HepG2 (cell line): Measurements from ENCODE around the gene MFSD8. TPM values are rescaled to one million over a fixed set of nuclear protein-coding genes. Genes with fewer than 3 reads are reported as not detected.

Source experiments
- ATAC-seq: fragments of 200-7000 bp; cut with Tn5 transposase; 3 replicates; pipeline ENCODE4 v1.9.1; 2020; ENCODE audit warnings: mild to moderate bottlenecking, moderate library complexity
- BruUV-seq: library from RNA; stranded (reverse); fragments of 400-500 nt; replicated peaks from 2 replicates; lab custom pipeline; 2021; lab: Mats Ljungman, UMichigan
- CTCF ChIA-PET: fragments of 300-600 bp; formaldehyde crosslinking; extraction: SDS; loops from one replicate; lab custom pipeline; 2021; ENCODE audit warnings: low total read pairs, inconsistent platforms, low intra/inter-chr PET ratio; lab: Yijun Ruan, JAX
- POLR2A ChIA-PET: fragments of 350-600 bp; sonication (Branson Sonifier 250); formaldehyde crosslinking; loops from one replicate; lab custom pipeline; 2020; ENCODE audit warnings: antibody characterized with exemption, inconsistent platforms; lab: Yijun Ruan, JAX
- DNase-seq: peaks from one replicate; pipeline ENCODE4 v3.0.0-alpha.2; 2015; ENCODE audit warnings: low spot score
- FAIRE-seq: peaks from 3 replicates; lab custom pipeline; 2011; peaks lifted over from hg19 to GRCh38; lab: Jason Lieb, UNC
- H2AFZ ChIP-seq: one replicate; pipeline ENCODE4 v1.6.1; 2011; ENCODE audit warnings: low read length, inconsistent platforms
- H3K27ac ChIP-seq: fragments of 300-600 bp; 3 replicates; pipeline ENCODE4 v1.8.0; 2011; ENCODE audit warnings: mixed run types, mild to moderate bottlenecking, mixed read lengths, low read length, inconsistent platforms; ENCODE audit not compliant: insufficient read depth; ENCODE audit errors: extremely low read length
- H3K27me3 ChIP-seq, 2 experiments: fragments of 200-600 bp in 1 of 2; 2 replicates in 1 of 2; 3 replicates in 1 of 2; pipeline versions ENCODE4 v1.6.0 to v1.8.0; 2011; ENCODE audit warnings: low read length in 2 of 2, mild to moderate bottlenecking in 2 of 2, moderate library complexity in 2 of 2, inconsistent platforms in 1 of 2; ENCODE audit not compliant: insufficient read depth in 2 of 2, control insufficient read depth in 1 of 2
- H3K36me3 ChIP-seq, 2 experiments: fragments of 200-600 bp in 1 of 2; replicated peaks in 1 of 2; 2 replicates in 1 of 2; 3 replicates in 1 of 2; pipeline versions ENCODE4 v1.5.1 to v1.8.0; 2011; ENCODE audit warnings: low read length in 2 of 2, inconsistent platforms in 1 of 2; ENCODE audit not compliant: insufficient read depth in 2 of 2, control insufficient read depth in 1 of 2
- H3K4me1 ChIP-seq: 2 replicates; pipeline ENCODE4 v1.5.1; 2012; ENCODE audit warnings: low read length, inconsistent platforms; ENCODE audit not compliant: insufficient read depth
- H3K4me2 ChIP-seq: 2 replicates; pipeline ENCODE4 v1.6.0; 2011; ENCODE audit warnings: low read depth, low read length, inconsistent platforms
- H3K4me3 ChIP-seq, 3 experiments: fragments of 200-600 bp in 1 of 3; sonication (generic), shearing (Covaris generic) in 1 of 3; replicated peaks in 1 of 3; 2 replicates each; pipeline ENCODE4 v1.5.1; 2011 to 2016; ENCODE audit warnings: low read length in 3 of 3, inconsistent platforms in 2 of 3, low read depth in 2 of 3, mild to moderate bottlenecking in 2 of 3, control low read depth in 1 of 3, mixed read lengths in 1 of 3; ENCODE audit not compliant: insufficient read depth in 1 of 3
- H3K79me2 ChIP-seq: one replicate; pipeline ENCODE4 v1.6.1; 2011; ENCODE audit warnings: low read length, inconsistent platforms; ENCODE audit not compliant: insufficient read depth
- H3K9ac ChIP-seq: 2 replicates; pipeline ENCODE4 v1.6.0; 2011; ENCODE audit warnings: mild to moderate bottlenecking, low read depth, low read length, inconsistent platforms; ENCODE audit not compliant: insufficient read depth
- H3K9me3 ChIP-seq: 2 replicates; pipeline ENCODE4 v1.5.1; 2012; ENCODE audit warnings: mild to moderate bottlenecking, low read length
- H4K20me1 ChIP-seq: 2 replicates; pipeline ENCODE4 v1.6.0; 2011; ENCODE audit warnings: inconsistent platforms, mild to moderate bottlenecking, low read length, moderate library complexity; ENCODE audit not compliant: insufficient read depth
- ATF6 ChIP-seq: sonication (generic); formaldehyde crosslinking; conservative IDR thresholded peaks from 2 replicates; pipeline ENCODE4 v1.4.0; 2020; ENCODE audit warnings: missing genetic modification reagents
- BCLAF1 ChIP-seq: fragments of 450-650 bp; IDR thresholded peaks from 2 replicates; pipeline ENCODE4 v1.6.1; 2017; ENCODE audit warnings: mild to moderate bottlenecking
- ELF3 ChIP-seq: IDR thresholded peaks from 2 replicates; pipeline ENCODE4 v1.6.1; 2016; ENCODE audit warnings: missing genetic modification reagents, missing compliant biosample characterization
- HIC2 ChIP-seq: sonication (generic); formaldehyde crosslinking; IDR thresholded peaks from 2 replicates; pipeline ENCODE4 v1.9.0; 2022; ENCODE audit warnings: low read depth, missing genetic modification reagents
- NR2F1 ChIP-seq, 2 experiments: fragments of 450-650 bp in 1 of 2; formaldehyde crosslinking in 1 of 2; IDR thresholded peaks; 2 replicates each; pipeline versions ENCODE4 v1.5.0 to v1.6.1; 2016 to 2020; ENCODE audit warnings: mild to moderate bottlenecking in 1 of 2, missing compliant biosample characterization in 1 of 2, missing genetic modification reagents in 1 of 2, moderate library complexity in 1 of 2
- RARG ChIP-seq: sonication (generic); formaldehyde crosslinking; IDR thresholded peaks from 2 replicates; pipeline ENCODE4 v1.4.0; 2020; ENCODE audit warnings: low read depth, mild to moderate bottlenecking, missing genetic modification reagents
- RFX1 ChIP-seq: fragments of 450-650 bp; IDR thresholded peaks from 2 replicates; pipeline ENCODE4 v1.6.1; 2017
- SMC3 ChIP-seq: IDR thresholded peaks from 2 replicates; pipeline ENCODE4 v1.6.1; 2011; ENCODE audit warnings: low read length, improper control_type of control experiment
- SRY ChIP-seq: sonication (generic); formaldehyde crosslinking; IDR thresholded peaks from 2 replicates; pipeline ENCODE4 v1.8.0; 2022; ENCODE audit warnings: mild to moderate bottlenecking, missing genetic modification reagents
- ZNF124 ChIP-seq: sonication (generic); formaldehyde crosslinking; IDR thresholded peaks from 2 replicates; pipeline ENCODE4 v1.4.0; 2020; ENCODE audit warnings: missing genetic modification reagents
- ZNF883 ChIP-seq: sonication (generic); formaldehyde crosslinking; IDR thresholded peaks from 2 replicates; pipeline ENCODE4 v1.5.1; 2020; ENCODE audit warnings: mild to moderate bottlenecking, missing genetic modification reagents; ENCODE audit errors: not compliant biosample characterization
- ZSCAN22 ChIP-seq: sonication (generic); formaldehyde crosslinking; IDR thresholded peaks from 2 replicates; pipeline ENCODE4 v1.4.0; 2020; ENCODE audit warnings: mild to moderate bottlenecking, missing genetic modification reagents
- WGBS: methylation state at CpG from one replicate; pipeline ENCODE4 v1.1.6; 2017; ENCODE audit warnings: low lambda C conversion rate; 5-methylcytosine and 5-hydroxymethylcytosine counted together
- in situ Hi-C: cut with HindIII; loops from 2 replicates; pipeline ENCODE4 v1.10.0; 2017; ENCODE audit warnings: low pct_unique_long_range_greater_than_20kb; ENCODE audit not compliant: extremely low pct_ligation_motif_present
- intact Hi-C: fragments of 100-400 bp; cut with micrococcal nuclease; formaldehyde crosslinking; loops from one replicate; pipeline ENCODE4 v1.10.0; 2022; ENCODE audit not compliant: unreplicated experiment
- polyA plus RNA-seq, 8 experiments: library from polyadenylated mRNA; depleted of rRNA in 3 of 8; stranded (reverse) in 7 of 8; unstranded in 1 of 8; fragments of >200 nt; fragmentation: Illumina TruSeq in 4 of 8; extraction: Trizol in 4 of 8; gene quantifications; 2 replicates each; pipeline versions ENCODE4 v1.2.1 to v1.2.3, GENCODE V29; 2011 to 2016; ENCODE audit warnings: low read depth in 4 of 8, missing spikeins in 1 of 8, mixed read lengths in 1 of 8; ENCODE audit not compliant: insufficient read depth in 1 of 8
- total RNA-seq, 5 experiments: library from RNA; depleted of rRNA; stranded (reverse); fragments of >200 nt; fragmentation: Illumina TruSeq; extraction: Trizol; gene quantifications; 2 replicates each; pipeline ENCODE4 v1.2.3, GENCODE V29; 2016; ENCODE audit warnings: low read depth in 1 of 5
- TF ChIP-seq, protein P1 (sequence below): sonication (generic); formaldehyde crosslinking; IDR thresholded peaks from 2 replicates; pipeline ENCODE4 v1.9.0; 2022; ENCODE audit warnings: missing genetic modification reagents, mild to moderate bottlenecking, borderline replicate concordance
- TF ChIP-seq, protein P2 (sequence below): sonication (generic); formaldehyde crosslinking; IDR thresholded peaks from 2 replicates; pipeline ENCODE4 v1.5.0; 2020; ENCODE audit warnings: mild to moderate bottlenecking, missing genetic modification reagents

MFSD8 gene
- total and polyA plus RNA-seq, 2 of the 13 experiments (the other 11 are each of a cell fraction or from before 2014, with no cell fraction given) = 24.8 to 25.5 TPM

DNA sequence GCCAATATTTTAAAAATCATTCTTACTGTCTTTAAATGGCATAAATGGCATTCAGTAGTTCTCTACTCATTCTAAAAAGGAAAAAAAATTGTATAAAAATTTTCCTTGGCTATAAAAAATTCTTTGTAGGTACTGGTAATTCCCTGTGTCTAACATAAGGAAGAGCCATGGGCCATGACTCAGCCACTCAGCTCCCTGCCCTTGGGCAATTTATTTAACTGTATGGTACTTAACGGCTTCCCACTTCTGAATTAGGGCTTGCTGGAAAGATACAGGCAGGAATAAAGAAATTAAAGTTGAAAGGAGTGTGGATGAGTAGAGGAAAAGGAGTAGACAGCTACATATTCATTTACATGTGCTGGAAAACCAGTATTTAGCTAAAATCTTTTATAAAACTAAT lies 30.8 kb upstream of the MFSD8 start:
- no TSS peak for BruUV-seq
- intact Hi-C loops (no loop called here), in situ Hi-C loops (no loop called here)
- ATAC-seq (no peak), DNase-seq (no peak), FAIRE-seq (no peak)
- no peak overlapping the region for H3K4me3 ChIP-seq
- 97% methylated on average over 1 of the region's 1 CpG for WGBS
- no peak overlapping the region for H3K9ac ChIP-seq
- H4K20me1 ChIP-seq = no peaks in the 10 kb centered on the region
- 0 out of 5 replicates have a peak, but pooled peaks cover 0 to 5% of the 10 kb centered on the region in 2 experiments for H3K36me3 ChIP-seq
- H3K4me1 ChIP-seq = no peaks in the 10 kb centered on the region
- H3K79me2 ChIP-seq = no peaks in the 10 kb centered on the region
- ChIA-PET CTCF (no interaction called here), POLR2A (no interaction called here)
- no peaks in the 10 kb centered on the region for H3K27me3 ChIP-seq
- H3K27ac ChIP-seq = no peak overlapping the region
- H2AFZ ChIP-seq = no peak overlapping the region
- no peaks in the 10 kb centered on the region for H3K9me3 ChIP-seq
- H3K4me2 ChIP-seq = no peak overlapping the region
- TF ChIP-seq SMC3 (no peak), ELF3 (CRISPR knock-in tag) (no peak), NR2F1 (CRISPR knock-in tag; IDR thresholded peaks at IDR 0.05) (no peak), RFX1 (no peak), HIC2 (CRISPR knock-in tag) (no peak), ZSCAN22 (no peak), ATF6 (CRISPR knock-in tag) (no peak), RARG (CRISPR knock-in tag) (no peak), ZNF883 (no peak), ZNF124 (CRISPR knock-in tag) (no peak), BCLAF1 (no peak), SRY (CRISPR knock-in tag) (no peak)
- TF ChIP-seq, protein P1, sequence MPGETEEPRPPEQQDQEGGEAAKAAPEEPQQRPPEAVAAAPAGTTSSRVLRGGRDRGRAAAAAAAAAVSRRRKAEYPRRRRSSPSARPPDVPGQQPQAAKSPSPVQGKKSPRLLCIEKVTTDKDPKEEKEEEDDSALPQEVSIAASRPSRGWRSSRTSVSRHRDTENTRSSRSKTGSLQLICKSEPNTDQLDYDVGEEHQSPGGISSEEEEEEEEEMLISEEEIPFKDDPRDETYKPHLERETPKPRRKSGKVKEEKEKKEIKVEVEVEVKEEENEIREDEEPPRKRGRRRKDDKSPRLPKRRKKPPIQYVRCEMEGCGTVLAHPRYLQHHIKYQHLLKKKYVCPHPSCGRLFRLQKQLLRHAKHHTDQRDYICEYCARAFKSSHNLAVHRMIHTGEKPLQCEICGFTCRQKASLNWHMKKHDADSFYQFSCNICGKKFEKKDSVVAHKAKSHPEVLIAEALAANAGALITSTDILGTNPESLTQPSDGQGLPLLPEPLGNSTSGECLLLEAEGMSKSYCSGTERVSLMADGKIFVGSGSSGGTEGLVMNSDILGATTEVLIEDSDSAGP = no peak
- TF ChIP-seq, protein P2, sequence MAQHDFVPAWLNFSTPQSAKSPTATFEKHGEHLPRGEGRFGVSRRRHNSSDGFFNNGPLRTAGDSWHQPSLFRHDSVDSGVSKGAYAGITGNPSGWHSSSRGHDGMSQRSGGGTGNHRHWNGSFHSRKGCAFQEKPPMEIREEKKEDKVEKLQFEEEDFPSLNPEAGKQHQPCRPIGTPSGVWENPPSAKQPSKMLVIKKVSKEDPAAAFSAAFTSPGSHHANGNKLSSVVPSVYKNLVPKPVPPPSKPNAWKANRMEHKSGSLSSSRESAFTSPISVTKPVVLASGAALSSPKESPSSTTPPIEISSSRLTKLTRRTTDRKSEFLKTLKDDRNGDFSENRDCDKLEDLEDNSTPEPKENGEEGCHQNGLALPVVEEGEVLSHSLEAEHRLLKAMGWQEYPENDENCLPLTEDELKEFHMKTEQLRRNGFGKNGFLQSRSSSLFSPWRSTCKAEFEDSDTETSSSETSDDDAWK (CRISPR knock-in tag) = no peak
